ENCODE measurements around the gene RABL2B.

The RABL2B gene

DNA sequence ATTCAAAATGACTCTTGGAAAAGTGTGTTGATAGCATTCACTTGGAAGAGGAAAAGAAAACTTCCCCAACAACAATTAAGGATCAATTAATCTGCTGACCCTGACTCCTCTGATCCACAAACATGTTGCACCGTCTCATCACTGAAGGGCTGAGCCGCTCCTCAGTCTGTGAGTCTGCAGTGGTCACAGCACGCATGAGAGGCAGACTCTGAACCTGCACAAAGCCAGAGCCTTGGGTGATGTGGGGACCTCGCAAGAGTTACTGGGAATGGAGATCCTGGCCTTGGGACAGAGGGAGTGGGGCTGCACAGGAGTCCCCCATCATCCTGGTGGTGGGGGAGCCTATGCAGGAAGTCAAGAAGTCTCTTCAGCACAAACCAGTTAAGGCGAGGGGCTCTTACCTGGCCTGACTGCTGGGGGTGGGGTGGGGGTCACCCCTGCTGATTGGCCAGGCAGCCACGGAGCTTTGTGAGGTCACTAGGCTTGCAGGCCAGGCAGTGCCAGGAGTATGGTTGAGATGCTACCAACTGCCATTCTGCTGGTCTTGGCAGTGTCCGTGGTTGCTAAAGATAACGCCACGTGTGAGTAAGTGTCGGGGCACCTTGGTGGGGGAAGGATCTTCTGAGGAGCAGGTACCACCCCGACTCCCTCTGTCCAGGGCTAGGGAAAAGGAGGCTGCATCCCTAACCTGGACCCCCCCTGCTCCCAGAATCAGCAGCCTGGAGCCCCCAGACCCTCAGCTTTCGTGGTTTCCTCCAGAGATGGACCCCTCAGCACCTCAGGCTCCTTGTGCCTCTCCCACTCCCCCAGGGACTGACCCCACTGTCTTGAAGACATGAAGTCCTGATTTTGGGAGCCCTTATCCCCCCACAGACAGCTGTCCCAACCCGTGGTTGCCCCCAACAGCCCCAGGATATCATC, 45.4 kb downstream of the RABL2B start, which contains the start of gene ACR:
Gene ACR (plus strand): TSS at position 477 of the 921 bp plus-strand sequence. CDS start 32 bp downstream, at position 509.
- peak; percentile 14 for DNase-seq

DNA sequence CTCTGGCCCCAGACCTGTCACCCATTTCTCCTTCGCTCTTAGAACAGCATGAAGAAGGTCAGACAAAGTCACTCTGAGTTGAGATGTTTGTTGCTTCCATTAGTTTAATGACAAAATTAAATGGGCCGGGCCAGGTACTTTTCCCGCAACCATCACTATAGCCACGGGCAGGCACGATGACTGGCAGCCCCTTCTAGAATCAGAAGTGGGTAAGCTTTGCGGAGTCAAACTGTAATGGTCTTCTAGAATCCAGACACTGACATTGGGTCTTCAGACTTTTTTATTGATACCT, 47.8 kb downstream of the RABL2B start:
- DNase-seq = no peak

DNA sequence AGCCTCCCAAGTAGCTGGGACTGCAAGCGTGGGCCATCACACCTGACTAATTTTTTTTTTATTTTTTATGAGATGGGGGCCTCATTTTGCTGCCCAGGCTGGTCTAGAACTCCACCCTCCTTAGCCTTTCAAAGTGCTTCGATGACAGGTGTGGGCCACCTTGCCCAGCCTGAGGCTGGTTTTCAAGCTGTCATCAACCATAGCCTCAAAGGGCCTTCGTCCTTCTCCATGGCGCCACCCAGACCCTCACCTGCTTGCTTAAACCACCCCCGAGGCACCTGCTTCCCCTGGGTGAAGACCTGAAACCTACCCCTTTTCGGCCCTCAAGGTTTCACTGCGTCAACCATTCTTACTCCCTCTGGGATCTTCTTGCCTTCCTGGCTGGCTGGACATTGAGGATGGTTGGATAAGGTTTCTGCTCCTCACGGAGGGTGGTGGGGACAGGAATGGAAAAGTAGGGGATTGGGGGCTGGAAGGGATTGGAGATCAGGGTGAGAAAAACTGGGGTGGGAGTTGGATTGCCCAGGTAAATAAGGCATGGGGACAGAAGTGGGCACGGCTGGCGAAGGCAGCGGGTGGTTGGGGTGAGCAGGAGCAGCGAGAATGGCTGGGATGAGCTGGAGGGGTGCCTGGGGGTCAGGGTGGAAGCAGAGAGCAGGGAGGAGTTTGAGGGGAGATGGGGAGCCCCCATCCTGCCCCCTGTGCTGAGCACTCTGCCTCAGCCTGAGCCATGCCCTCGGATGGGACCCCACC, 48.3 kb downstream of the RABL2B start:
- DNase-seq = no peak

DNA sequence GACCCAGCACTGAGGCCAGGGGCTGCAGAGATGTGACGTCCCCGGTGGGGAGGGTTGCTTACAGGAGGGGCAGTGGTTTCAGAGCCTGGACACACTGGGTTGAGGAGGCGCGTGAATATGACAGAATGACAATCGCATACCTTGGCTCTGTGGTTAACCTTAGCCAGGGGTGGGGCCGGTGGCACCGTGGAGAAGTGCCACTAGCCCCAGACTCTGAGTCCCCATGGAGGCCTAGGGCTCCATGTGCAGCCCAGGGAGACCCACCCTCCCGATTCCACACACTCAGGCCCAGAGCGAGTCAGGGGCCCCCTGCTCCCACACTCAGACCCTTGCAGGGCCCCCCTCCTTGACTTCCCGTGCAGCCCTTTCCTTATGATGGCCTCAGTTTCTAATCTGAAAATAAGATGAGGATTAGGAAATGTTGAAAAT, 49.1 kb downstream of the RABL2B start:
- no peak for DNase-seq

DNA sequence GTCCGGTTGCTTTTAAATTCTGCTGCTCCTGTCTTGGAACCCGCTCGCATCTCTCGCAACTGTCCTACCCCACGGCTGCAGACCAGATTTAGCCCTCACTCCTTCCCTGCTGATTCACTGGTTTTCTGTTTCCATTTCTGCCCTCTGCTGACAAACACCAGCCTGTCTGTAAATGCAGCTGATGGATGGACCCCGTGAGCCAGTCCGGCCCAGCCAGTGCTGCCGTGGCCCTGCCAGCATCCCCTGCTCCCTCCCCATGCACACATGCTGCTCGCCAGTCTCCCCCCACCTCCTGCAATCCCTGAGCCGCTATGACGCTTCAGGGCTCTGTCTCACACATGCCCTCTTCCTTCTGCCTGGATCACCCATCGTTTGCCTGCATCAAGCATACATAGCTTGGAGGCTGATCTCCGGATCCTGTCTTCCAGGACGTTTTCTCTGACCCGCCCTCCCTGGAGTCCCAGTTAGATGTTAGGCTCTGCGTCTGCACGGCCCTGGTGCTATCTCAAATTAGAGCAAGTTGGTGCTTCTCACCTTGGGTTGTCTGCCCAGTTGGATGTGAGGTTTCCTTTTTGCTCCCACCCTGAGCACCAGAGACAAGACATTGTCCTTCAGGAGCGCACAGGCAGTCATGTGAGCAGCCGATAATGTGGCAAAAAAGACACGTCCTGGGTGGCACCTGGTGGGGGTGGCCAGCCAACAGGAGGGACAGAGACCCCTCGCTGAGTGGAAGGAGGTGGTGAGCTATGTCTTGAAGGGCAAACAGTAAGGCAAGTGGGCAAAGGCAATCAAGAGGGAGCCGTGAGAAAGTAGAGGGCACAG, 49.7 kb downstream of the RABL2B start:
- no peak for DNase-seq

DNA sequence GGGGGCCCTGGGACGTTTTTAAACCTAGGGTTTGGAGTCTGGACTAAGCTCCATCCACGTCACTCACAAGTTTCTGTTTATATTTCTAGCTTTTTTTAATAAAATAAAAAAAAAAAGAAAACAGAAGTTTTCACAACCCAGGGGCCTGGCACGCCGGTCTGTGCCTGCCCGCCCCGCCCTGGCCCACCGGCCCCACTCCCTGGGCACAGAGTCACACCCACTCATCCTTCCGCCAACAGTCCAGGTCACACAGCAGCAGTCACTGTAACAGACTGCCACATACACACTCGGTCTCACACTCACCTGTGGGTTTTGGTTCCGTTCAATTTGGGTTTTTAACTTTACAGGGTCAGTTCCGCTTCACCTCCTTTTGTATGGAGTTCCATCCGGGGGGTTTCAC, 50.8 kb downstream of the RABL2B start:
- DNase-seq = no peak

DNA sequence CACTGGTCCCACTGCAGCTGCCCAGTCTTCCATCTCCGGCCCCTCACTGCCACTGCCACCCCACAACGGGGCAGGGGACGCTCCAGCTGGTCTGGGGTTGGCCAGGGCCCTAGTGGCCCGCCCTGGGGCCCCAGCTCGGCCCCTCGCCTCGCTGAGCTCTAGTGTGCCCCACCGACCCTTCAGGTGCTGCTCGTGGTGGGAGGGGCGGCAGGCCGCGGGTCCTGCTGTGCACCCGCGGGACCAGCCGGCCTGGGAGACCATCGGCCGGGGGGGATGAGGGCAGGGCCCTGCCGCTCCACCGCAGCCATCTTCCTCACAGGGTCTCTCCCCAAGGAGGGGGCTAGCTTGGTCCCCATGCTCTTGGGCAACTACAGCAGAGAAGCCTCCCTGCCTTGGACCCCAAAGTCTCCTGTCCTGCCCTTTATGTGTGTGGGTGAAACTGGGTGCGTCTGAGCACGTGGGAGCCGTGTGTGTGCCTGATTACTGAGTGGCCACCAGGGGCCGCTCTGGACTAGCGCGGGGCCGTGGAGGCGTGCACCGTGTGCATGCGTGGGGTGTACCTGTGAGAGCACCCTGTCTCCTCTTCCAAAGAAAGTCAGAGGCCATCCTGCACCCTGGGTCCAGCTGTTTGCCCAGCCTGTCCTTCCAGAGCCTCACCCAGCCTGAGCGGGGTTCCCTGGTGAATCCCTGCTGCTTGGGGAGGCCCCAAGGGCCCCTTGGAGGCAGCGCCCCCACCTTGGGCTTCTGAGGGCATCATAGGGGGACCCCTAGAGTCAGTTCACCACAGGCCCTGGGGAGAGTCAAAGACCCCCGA, 51.4 kb downstream of the RABL2B start:
- peak; percentile 75 for DNase-seq

DNA sequence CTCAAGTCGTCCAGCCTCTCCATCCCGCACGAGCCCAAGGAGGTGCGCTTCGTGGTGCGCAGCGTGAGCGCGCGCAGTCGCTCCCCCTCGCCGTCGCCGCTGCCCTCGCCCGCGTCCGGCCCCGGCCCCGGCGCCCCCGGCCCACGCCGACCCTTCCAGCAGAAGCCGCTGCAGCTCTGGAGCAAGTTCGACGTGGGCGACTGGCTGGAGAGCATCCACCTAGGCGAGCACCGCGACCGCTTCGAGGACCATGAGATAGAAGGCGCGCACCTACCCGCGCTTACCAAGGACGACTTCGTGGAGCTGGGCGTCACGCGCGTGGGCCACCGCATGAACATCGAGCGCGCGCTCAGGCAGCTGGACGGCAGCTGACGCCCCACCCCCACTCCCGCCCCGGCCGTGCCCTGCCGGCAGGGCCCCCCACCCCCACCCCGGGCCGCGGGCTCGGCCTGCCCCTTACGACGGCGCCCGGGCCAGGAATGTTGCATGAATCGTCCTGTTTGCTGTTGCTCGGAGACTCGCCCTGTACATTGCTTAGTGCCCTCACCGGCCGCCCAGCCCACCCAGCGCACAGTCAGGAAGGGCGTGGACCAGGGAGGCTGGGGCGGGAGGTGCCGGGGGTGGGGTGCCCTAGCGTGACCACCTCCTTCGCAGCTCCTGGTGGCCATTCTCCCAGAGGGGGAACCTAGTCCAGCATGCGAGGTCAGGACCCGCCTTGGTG, 52.3 kb downstream of the RABL2B start:
- DNase-seq = no peak

DNA sequence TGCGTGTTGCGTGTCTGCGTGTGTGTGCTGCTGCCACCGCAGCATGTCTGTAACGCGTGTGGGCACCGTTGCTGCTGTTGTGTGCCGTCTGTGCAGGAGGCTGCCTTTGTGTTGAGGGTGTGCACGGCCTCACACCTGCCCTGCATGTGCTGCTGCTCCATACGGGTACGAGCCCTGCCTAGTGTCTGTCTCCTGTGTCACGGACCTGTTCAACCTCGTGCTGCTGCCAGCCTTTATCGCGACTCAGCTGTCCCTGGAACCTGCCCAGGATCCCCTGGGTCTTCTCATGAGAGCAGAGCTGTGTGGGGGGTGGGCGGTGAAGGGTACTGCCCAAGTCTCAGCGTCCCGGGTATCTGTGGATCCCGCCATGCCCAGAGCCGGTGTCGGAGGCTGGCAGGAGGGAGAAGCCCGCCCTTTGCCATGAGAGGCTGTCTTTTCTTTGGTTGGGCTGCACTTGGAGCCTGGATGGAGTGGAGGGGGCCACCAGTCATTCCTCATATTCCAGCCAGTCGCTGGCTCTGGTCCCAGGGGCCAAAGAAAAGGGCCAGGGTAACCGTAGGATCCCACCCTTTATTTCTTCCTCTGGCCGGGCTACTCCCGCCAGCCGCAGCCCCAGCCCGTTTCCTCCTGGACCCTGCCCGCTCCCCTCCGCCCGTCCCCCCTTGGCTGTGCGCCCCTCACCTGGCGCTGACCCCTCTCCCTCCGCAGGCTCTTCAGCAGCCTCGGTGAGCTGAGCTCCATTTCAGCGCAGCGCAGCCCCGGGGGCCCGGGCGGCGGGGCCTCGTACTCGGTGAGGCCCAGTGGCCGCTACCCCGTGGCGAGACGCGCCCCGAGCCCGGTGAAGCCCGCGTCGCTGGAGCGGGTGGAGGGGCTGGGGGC, 53.2 kb downstream of the RABL2B start:
- no peak for DNase-seq

DNA sequence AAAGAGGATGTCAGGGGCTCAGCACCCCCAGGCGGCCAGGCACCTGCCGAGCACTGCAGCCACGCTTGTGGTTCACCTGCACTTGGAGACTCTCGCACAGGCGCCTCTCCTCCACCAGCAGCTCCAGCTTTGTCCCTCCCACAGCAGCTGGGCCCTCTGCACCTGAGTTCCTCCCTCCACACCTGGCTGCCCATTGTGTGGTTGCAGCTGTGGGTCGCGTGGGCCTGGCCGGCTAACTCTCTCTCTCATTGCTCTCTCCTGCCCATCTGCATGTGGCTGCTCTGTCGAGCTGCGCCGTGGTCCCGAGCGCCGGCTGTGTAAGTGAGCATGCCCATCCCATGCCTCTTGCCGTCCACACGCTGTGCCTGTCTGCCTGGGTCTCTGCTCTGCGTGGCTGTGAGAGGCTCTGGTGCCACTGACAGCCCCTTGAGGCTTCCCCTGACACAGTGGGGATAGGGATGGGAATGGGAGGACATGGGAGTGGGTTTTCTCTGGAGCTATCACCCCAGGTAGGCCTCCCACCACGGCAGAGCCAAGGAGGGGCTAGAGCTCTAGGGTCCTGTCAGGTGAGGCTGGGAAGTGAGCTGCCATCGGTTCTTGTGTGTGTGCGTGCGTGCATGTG, 53.9 kb downstream of the RABL2B start:
- no peak for DNase-seq

DNA sequence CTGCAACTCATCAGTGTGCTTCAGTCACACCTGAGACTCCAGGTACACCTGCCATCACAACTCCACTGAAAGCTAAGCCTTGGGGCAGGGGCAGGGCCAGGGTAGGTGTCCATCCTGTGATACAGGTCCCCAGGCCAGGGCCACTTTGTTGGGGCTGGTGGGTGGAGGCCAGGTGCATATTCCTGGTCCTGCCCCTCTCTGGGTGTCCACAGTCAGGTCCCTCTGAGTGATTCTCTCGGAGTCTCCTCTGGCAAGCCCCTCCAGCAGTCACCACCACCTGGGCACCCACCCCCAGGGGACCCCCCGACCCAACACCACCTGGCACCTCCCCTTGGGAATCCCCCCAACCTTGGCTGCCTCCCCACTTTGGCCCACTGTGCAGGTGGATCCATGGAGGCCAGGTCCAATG, 54.9 kb downstream of the RABL2B start:
- no peak for DNase-seq

DNA sequence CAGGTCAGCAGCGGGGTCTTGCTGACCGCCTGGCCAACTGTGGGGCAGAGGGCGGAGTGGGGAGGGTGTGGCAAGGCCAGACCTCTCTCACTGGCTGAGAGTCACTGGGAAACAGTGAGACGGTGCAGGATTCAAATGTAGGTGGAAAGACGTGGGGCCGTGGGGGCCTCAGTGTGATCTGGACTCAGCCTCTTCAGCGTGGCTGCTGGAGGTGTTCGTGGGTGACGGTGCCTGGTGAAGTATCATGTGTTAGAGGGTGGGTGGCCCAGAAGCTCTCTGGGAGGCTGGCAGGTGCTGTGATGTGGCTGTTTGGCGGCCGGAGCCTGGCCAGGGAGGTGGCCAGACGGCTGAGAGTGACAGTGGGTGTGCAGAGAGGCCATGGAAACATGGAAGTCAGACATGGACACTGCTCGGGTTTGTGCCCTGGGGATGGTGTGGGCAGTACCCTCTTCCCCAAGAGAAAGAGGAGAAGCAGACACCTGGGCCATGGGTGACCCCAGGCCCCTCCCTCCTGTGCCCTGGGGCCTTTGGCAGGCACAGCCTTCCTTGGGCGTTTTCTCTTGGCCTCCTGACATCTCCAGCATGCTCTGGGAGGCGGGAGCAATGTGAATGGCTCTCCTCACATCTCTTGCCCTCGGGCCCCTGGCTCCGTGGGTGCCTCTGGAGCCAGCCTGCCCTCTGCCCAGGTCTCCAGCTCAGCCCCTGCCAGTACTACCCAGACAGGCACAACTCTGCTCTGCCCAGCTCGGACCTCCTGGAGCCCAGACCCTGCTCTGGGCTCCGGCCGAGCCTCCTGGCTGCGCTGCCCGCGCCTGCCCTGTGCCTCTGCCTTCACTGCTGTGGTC, 55.5 kb downstream of the RABL2B start:
- DNase-seq = no peak

DNA sequence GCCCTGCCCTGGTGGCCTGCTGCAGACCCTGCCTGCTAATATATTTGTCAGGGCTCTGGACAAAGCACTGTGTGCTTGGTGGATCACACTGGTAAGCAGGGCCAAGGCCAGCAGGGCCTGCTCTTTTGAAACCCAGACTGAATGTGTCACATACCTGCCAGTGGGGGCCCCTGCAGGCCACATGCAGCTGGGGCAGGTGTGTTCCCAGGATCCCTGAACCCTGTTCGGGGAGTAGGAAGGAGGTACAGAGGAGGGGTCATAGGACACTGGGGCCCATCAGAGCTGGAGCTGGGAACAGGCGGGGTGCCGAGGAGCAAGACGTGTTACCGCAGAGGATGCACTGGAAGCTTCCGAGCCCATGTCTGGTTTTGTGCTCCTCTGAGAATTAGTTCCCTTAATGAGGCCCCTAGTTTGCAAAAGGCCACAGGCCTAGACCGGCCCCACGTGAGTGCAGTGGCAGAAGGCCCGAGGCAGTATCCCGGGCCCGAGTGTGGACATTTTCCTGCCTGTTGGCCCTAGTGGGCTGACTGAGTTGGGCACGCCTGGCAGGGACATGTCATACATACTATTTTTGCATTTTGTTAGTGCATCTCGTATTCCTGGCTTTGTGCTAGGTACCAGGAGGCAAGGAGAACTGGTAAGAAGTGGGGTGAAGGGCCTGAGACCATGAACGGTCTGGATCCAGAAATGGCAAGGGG, 56.6 kb downstream of the RABL2B start:
- DNase-seq = no peak

DNA sequence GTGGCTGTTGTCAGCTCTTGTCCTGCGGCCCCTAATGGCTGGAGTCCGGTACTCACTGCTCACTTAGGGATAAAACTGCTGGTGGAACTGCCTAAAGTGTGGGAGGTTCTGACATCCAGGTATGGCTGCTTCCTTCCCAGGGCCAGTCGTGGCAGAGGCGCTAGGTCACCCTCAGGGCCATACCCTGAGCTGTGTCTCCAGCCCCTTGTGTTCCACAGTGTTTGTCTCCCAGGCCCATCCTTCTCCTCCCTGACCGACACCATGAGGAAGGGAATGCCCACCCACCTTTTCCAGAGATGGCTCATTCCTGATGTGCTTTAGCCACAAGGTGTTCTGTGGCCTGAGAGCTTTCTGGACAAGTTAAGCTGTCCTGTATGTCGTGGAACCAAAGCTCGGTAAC, 57.8 kb downstream of the RABL2B start:
- DNase-seq = no peak

DNA sequence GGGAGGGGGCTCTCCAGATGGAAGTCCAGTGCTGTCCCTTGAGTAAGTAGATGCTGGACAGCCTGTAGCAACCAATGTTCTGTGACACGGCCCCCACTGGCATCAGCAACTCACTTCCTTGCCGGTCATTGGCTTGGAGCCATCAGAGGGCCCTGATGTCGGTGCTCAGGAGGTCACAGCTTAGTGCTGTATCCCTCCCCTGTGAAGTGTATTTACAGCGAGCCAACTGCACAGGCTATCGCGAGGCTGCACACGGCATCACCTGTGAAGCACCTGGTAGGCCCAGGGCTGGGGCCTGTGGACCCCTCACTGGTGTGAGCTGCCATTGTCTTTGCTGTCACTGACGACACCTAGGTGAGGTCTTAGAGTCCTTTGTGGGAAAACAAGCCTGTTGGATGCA, 58.8 kb downstream of the RABL2B start:
- no peak for DNase-seq

DNA sequence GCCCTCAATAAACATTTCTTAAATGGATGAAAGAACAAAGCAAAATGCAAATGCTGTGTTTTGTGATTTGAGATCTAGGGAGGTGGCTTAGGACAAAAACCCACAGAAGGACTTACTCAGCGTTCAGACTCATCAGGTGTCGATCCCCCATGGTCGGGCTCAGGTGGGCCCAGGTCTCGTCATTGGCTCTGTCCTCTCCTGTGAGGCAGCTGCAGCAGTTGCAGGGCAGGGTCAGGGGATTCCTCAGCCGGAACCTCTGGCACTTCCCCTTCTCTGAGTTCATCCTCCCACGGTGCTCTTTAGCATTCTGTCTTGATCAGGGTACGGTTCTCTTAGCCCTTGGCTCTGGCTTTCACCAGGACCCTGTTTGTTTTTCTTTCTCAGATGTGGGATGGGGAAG, 59.4 kb downstream of the RABL2B start:
- no peak for DNase-seq

DNA sequence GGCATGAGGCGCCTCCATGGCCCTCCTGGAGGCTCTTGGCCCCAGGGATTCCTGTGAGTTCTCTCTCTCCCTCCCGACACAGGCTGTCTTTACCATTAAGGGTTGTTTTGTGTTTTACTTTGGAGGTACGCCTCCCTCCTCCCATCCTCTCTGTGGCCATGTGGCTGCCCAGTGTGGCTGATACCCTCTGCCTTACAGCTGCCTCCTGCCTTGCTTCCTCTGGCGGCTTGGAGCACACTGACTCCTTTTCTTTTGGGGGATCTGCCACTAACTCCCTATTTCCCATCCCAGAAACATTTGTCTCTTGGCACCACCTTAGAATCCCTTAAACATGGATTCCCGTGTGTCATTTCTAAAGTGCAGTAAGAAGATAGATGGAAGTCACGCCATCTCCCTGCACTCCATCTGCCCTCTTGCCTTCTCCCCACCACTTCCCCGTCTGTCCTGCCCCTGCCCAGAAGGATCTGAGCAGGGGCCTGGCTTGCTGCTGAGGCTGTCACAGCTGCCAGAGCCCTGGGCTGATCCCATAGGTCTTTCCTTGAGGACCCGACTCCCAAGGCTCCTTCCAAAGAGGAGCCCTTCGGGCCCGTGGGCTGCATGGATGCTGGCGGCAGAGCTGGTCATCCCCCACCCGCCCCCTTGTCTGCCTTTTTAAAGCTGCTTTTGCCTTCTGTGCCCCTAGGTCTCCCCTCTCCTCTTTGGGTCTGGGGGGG, 60.6 kb downstream of the RABL2B start:
- no peak for DNase-seq
